ENCODE measurements around the gene TRAF1.
A peak's percentile ranks its signal among the peaks of the same experiment; 100 is the strongest.

TRAF1 gene

GRCh38 chr9:120941046-120941770 is 14.6 kb upstream of the TRAF1 start:
- DNase-seq (ENCODE audit: low read depth, low spot score): no peak

- DNase-seq (ENCODE audit: low read depth, low spot score): no peak
Measured at GRCh38 chr9:120940573-120940972, 14.0 kb upstream of the TRAF1 start.

- DNase-seq (ENCODE audit: low read depth, low spot score): no peak
Measured at GRCh38 chr9:120938851-120939250, 12.3 kb upstream of the TRAF1 start.

DNA sequence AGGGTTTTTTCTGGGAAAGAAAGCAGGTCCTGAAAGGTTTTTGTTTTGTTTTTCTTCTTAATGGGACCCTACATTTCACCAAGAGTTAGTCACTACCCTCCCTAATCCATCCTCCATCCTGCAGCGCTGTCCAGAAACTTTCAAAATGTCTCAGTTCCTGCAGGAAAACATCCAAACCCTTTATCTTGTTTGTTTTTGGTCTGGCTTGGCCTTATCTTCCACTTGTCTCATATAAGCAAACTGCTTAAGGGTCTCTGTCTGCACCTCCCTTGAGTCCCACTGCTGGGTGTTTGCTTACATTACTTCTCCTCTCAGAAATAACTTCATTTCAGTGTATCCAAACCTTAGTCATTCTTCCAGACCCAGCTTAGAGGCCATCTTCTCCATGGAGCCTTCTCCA is 11.0 kb upstream of the TRAF1 start:
- peak; percentile 59 for DNase-seq (ENCODE audit: low read depth, low spot score)

GRCh38 chr9:120937127-120937526 is 10.5 kb upstream of the TRAF1 start:
- DNase-seq (ENCODE audit: low read depth, low spot score): peak; percentile 36

GRCh38 chr9:120936764-120937122 is 10.1 kb upstream of the TRAF1 start:
- DNase-seq (ENCODE audit: low read depth, low spot score): no peak

DNA sequence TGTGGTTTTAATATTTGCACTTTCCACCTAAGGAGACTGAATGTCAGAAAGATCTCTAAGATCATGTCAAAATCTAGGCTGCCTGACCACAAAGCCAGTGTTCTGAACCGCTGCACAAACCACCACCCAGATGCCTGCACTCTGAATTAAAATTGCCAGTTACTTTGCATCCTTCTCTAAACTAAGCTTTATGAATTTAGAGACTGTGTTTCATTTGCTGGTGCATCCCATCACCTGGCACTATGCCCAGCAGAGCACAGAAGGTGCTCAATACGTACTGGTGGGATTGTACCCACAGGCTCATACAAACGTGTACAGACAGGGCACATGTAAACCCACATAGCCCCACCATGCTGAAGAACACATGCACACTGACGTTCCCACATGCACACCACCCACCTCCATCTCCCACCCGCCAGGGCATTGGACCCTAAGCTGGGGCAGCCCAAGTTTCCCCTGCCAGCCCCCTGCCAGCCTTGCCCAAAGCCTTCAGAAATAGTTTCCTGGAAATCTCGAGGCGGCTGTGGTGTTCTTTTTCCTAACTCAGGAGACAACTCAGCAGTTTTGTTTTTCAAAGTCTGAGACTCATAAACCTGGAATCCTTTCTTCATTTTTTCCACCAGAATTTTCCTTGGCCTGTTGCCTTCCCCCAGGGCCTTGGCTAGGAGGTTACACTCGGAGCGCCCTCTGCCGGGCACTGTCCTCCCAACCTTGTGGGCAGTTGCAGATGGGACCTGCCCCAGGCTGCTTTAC is 9.6 kb upstream of the TRAF1 start:
- peak; percentile 97 for DNase-seq (ENCODE audit: low read depth, low spot score)

DNA sequence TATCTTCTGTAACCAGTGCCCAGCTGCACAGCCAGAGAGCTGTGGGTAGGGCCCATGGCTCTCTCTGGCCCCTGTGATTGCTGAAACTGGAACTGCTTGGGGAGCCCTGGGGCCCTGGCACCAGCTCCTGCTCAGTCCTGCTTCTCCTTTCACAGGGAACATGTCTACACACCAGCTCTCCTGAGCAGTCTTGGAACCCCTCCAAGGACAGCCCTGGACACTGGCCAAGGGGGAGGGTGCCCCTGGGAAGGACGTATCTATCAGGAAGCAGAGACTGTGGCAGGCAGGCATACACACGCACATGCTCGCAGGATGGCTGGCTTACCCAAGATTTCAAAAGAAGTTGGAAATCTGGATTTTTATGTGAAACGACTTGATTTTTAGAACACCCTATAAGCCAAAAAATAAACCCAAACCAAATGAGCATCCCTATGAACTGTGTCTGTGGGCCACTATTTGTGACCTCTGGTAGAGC is 8.8 kb upstream of the TRAF1 start:
- DNase-seq (ENCODE audit: low read depth, low spot score): peak; percentile 94

DNA sequence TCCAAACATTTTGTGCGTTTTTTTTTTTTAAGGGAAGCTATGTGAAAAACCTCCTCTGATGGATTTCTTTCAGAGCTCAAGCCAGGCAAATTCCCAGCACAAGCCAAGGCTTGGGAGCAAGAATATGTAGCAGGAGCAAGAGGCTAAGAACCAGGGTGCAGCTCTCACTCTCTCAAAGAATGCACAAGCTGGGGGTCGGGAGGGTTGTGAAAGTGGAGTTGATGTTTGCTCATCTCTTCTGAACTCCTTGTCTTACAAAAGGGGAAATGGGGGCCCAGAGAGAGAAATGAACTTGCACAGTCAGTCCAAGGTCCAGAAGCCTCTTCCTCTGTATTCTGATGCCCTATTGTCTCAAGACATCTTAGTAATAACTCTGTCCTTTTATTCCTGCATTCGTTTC is 7.7 kb upstream of the TRAF1 start:
- no peak for DNase-seq (ENCODE audit: low read depth, low spot score)

GRCh38 chr9:120933310-120934055 is 6.9 kb upstream of the TRAF1 start:
- no peak for DNase-seq (ENCODE audit: low read depth, low spot score)

DNA sequence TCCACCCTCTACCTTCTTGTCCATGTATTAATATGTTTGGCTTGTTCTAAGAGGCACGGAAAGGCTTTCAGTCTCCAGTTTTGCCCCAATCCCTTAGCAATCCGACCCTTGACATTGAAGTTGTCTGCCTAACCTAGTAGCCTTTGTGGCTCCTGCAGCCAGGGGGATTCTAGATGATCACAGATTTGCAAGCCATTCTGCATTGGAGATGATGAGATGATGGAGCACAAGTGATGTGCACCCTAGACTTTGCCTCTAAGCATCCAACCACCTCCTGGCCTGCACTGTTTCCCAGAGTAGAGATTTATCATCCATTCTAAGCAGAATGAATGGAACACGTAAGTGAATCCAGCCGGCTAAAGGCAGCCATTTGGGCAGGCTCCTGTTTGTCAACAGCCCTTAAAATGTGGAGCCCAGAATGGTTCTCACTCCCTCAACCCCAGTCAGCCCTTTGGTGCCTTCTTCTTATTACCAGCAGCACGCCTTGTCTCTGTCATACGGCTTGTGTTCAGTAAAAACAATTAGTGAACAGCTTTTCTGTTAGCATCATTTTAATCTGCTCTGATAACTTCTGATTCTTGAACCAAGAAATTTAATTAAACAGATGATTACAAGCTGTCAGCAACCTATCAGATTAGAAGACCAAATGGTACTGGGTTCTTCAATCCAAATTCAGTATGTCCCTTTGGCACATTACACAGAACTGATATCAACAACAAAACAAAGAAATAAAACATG is 5.7 kb upstream of the TRAF1 start:
- DNase-seq (ENCODE audit: low read depth, low spot score): no peak

- peak; percentile 75 for DNase-seq (ENCODE audit: low read depth, low spot score)
Measured at GRCh38 chr9:120931231-120932085, 4.9 kb upstream of the TRAF1 start.

DNA sequence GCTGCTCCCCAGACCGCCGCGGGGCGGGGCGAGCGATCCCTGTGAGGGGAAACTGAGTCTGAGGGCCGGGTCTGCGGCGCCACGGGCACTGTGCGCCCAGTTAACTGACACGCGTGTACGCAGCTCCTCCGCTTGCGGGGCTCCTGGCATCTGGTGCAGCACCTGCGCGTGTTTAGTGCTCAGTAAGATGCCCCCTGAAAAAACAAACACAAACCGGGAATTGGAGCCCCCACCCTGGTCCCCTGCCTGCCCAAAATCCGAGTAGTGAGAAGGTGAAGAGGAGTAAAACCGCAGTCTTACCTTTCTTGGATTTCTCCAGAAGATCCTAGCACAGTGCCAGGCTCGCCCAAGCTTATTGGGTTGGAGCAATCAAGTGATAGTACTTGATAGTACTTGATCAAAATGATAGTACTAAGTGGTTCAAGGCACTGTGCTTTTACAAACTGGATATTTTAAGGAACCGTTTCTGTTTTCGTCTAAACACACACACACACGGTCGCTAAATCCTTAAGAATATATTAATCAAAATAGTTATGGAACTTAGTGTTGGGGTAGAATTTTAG is 2.7 kb upstream of the TRAF1 start:
- no peak for DNase-seq (ENCODE audit: low read depth, low spot score)

DNA sequence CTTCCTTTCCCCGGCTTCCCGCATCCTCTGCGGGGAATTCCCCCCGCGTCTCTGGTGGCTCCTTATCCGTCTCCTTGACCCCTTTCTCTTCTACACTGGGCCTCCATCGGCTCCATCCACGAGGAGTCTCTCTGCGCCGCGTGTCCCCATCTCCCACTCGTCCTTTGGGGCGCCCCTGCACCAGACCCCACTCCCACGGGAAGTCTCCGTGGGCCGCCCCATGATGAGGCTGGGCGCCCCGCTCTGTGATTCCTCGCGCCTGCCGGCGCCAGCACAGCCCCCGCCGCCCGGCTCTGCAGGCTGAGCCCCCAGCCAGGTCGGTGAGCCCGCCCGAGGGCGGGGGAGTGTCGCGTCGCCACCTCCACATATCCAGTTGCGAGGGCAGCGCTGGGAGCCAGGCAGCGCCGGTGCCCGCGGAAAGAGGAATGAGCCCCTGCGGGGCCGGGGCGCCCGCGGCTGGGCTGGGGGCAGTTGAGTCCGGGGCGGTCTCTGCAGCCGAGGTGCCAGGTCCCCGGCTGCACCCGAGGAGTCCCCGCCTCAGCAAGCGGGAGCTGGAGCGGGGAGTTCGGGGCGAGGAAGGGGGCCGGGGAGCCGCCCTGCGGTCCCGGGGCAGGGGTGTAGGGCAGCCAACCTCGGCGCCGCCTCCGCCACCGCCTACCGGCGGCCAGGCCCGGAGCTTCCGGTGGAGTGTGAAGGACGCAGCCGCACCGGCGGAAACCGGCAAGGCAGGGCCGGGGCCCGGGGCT is 2.1 kb upstream of the TRAF1 start:
- DNase-seq (ENCODE audit: low read depth, low spot score): peak; percentile 77

- no peak for DNase-seq (ENCODE audit: low read depth, low spot score)
Measured at GRCh38 chr9:120928015-120928482, 1.5 kb upstream of the TRAF1 start.

DNA sequence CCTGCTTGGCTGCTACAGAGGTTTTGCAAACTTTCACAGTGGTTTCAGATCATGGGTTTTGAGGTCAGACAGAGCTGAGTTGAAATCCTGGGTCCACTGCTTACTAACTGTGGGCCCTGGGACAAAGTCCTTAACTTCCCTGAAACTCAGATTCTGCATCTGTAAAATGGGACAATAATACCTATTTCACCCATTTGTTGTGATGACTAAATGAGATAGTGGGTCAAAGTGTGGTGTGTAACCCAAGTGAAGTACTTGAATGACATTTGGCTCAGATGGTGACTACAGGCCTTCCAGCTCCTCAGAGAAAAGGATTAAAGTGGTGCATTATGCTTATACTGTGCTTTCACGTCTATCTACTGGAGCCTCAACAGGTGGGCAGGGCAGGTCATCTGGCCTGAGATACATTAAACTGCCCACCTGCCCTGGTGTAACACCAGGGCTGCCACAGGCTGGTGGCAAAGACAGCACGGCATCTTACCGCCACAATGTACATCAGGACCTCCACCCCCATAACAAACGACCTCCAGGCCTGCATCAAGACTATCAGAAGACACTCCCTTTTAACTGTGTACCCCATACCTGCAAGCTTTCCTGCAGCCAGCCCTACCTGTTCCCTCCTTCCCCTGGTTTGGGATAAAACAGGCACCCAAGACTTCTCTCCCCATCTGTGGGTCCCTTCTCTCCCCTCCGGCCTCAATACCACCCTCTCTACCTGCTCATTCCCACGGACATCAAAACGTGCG is 846 bp upstream of the TRAF1 start:
- DNase-seq (ENCODE audit: low read depth, low spot score): no peak

DNA sequence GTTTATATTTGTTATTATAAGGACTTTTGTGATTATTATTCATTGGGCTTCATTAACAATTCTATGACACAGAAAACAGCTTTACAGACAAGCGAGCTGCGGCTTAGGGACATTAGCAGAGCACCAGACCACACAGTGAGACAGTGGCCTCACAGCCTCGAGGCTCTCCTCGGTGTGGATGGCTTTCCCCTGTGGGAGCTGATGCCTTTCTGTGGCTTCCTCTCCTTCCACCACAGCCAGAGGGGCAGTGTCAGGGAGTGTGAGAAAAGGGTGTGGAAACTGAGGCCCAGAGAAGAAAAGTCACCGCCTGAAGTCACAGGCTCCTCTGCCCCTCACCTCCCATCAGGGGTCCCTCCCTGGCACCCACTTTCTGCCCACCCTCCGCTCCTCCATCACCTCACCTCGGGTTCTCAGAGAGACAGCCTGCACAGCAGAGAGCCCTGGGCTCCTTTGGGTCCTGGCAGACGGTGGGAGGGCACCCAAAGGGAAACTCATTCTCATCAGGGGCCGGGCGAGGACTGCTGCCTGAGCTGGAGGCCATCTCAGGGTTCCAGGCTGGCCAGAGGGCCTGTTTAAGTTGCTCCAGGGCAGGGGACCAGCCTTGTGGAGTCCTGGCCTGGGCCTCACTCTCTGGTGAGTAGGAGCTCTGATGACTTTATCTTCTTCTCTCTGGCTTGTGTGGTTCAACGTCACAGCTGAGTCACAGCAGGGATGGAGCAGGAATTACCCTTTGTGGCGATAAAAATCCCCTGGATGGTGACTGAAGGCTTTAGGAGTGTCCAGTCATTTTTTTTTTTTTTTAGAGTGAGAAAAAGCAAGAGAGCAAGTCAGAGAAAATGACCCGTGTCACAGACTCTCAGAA is 830 bp downstream of the TRAF1 start:
- DNase-seq (ENCODE audit: low read depth, low spot score): peak; percentile 91
